SK-N-SH (cell line): ENCODE measurements around the gene COL4A2. TPM values are rescaled to one million over a fixed set of nuclear protein-coding genes. Genes with fewer than 3 reads are reported as not detected.

ENCODE experiments used
- CTCF ChIA-PET: fragments of 300-600, 350-600 bp; formaldehyde crosslinking; extraction: SDS; loops from one replicate; lab custom pipeline; 2021; lab: Yijun Ruan, JAX
- POLR2A ChIA-PET: fragments of 350-600 bp; sonication (Branson Sonifier 250); formaldehyde crosslinking; extraction: SDS; loops from one replicate; lab custom pipeline; 2020; ENCODE audit warnings: antibody characterized with exemption, inconsistent platforms; lab: Yijun Ruan, JAX
- DNase-seq: peaks from one replicate; pipeline ENCODE4 v3.0.0; 2012
- H2AFZ ChIP-seq: fragments of 200-600 bp; sonication (generic); 2 replicates; pipeline ENCODE4 v1.8.1; 2016; ENCODE audit warnings: antibody characterized with exemption, mild to moderate bottlenecking, low read depth
- H3F3A ChIP-seq: fragments of 200-600 bp; sonication (generic); replicated peaks from 2 replicates; pipeline ENCODE3; 2016; ENCODE audit warnings: antibody characterized with exemption, mild to moderate bottlenecking; ENCODE audit not compliant: insufficient read depth
- H3K27ac ChIP-seq, 2 experiments: fragments of 200-500 bp in 1 of 2; fragments of 200-600 bp in 1 of 2; sonication (Bioruptor generic) in 1 of 2; sonication (generic), shearing (Covaris generic) in 1 of 2; 2 replicates each; pipeline versions ENCODE4 v1.5.1 to v1.6.1; 2014 to 2016; ENCODE audit warnings: low read depth in 2 of 2, inconsistent platforms in 1 of 2, low read length in 1 of 2, mild to moderate bottlenecking in 1 of 2, mixed read lengths in 1 of 2
- H3K27me3 ChIP-seq: fragments of 200-600 bp; sonication (generic), shearing (Covaris generic); 2 replicates; pipeline ENCODE4 v1.6.1; 2016; ENCODE audit warnings: mixed run types; ENCODE audit not compliant: insufficient read depth
- H3K36me3 ChIP-seq, 2 experiments: fragments of 200-500 bp in 1 of 2; fragments of 200-600 bp in 1 of 2; sonication (Bioruptor generic) in 1 of 2; sonication (generic) in 1 of 2; replicated peaks in 1 of 2; 2 replicates each; pipeline versions ENCODE3 to v1.5.1; 2014 to 2016; ENCODE audit warnings: low read length in 1 of 2, mild to moderate bottlenecking in 1 of 2; ENCODE audit not compliant: insufficient read depth in 2 of 2, control insufficient read depth in 1 of 2
- H3K4me1 ChIP-seq, 2 experiments: fragments of 200-500 bp in 1 of 2; fragments of 200-600 bp in 1 of 2; sonication (Bioruptor generic) in 1 of 2; sonication (generic), shearing (Covaris generic) in 1 of 2; 2 replicates each; pipeline versions ENCODE4 v1.5.1 to v1.6.1; 2014 to 2016; ENCODE audit warnings: low read depth in 1 of 2, low read length in 1 of 2, mixed run types in 1 of 2; ENCODE audit not compliant: insufficient read depth in 2 of 2, control insufficient read depth in 1 of 2
- H3K4me2 ChIP-seq: fragments of 200-600 bp; sonication (generic), shearing (Covaris generic); 2 replicates; pipeline ENCODE4 v1.6.1; 2017; ENCODE audit warnings: mixed run types
- H3K4me3 ChIP-seq, 2 experiments: fragments of 200-500 bp in 1 of 2; fragments of 200-600 bp in 1 of 2; sonication (Bioruptor generic) in 1 of 2; sonication (generic), shearing (Covaris generic) in 1 of 2; 2 replicates each; pipeline versions ENCODE4 v1.5.1 to v1.8.1; 2014 to 2016; ENCODE audit warnings: low read depth in 2 of 2, inconsistent platforms in 1 of 2, low read length in 1 of 2, mild to moderate bottlenecking in 1 of 2, mixed read lengths in 1 of 2, moderate library complexity in 1 of 2
- H3K79me2 ChIP-seq: fragments of 200-600 bp; sonication (generic); 2 replicates; pipeline ENCODE4 v1.8.1; 2017; ENCODE audit warnings: mild to moderate bottlenecking; ENCODE audit not compliant: insufficient read depth
- H3K9ac ChIP-seq: fragments of 200-600 bp; sonication (generic); 2 replicates; pipeline ENCODE4 v1.6.1; 2017; ENCODE audit warnings: mixed run types
- H3K9me2 ChIP-seq: fragments of 200-600 bp; sonication (generic); 2 replicates; pipeline ENCODE4 v1.6.1; 2017; ENCODE audit warnings: mixed run types
- H3K9me3 ChIP-seq: fragments of 200-600 bp; sonication (generic); 2 replicates; pipeline ENCODE4 v1.6.1; 2017; ENCODE audit warnings: mixed run types, mild to moderate bottlenecking, moderate library complexity
- H4K20me1 ChIP-seq: fragments of 200-600 bp; sonication (generic); 2 replicates; pipeline ENCODE4 v1.6.1; 2017; ENCODE audit warnings: mild to moderate bottlenecking, mixed run types; ENCODE audit not compliant: insufficient read depth
- CHD2 ChIP-seq: fragments of 150-350 bp; IDR thresholded peaks from 2 replicates; pipeline ENCODE4 v1.6.1; 2018; ENCODE audit warnings: low read length; ENCODE audit not compliant: partially characterized antibody
- CTCF ChIP-seq: fragments of 200-600 bp; sonication (generic); IDR thresholded peaks from 2 replicates; pipeline ENCODE4 v1.6.1; 2017; ENCODE audit warnings: antibody characterized with exemption, mild to moderate bottlenecking, moderate library complexity
- FOSL2 ChIP-seq: IDR thresholded peaks from 2 replicates; pipeline ENCODE4 v1.4.0; 2012; ENCODE audit warnings: low read depth, mild to moderate bottlenecking, moderate library complexity, borderline replicate concordance
- FOXM1 ChIP-seq: IDR thresholded peaks from 2 replicates; pipeline ENCODE4 v1.4.0; 2012; ENCODE audit warnings: low read depth, mild to moderate bottlenecking
- GATA2 ChIP-seq: sonication (generic); formaldehyde crosslinking; IDR thresholded peaks from 2 replicates; pipeline ENCODE4 v1.5.0; 2020; ENCODE audit warnings: mild to moderate bottlenecking, missing genetic modification reagents
- IRF3 ChIP-seq: fragments of 150-350 bp; IDR thresholded peaks from 2 replicates; pipeline ENCODE4 v1.6.1; 2016; ENCODE audit warnings: mild to moderate bottlenecking, low read depth, low read length
- MAX ChIP-seq: IDR thresholded peaks from 2 replicates; pipeline ENCODE4 v1.4.0; 2012; ENCODE audit warnings: low read depth
- MEF2A ChIP-seq: IDR thresholded peaks from 2 replicates; pipeline ENCODE4 v1.4.0; 2012; ENCODE audit warnings: low read depth, borderline replicate concordance
- RCOR1 ChIP-seq: fragments of 150-350 bp; IDR thresholded peaks from 2 replicates; pipeline ENCODE4 v1.6.1; 2017; ENCODE audit warnings: antibody characterized with exemption, low read length
- RXRA ChIP-seq: IDR thresholded peaks from 2 replicates; pipeline ENCODE4 v1.4.0; 2012; ENCODE audit warnings: low read depth, mild to moderate bottlenecking, borderline replicate concordance
- TEAD4 ChIP-seq: IDR thresholded peaks from 2 replicates; pipeline ENCODE4 v1.4.0; 2012; ENCODE audit warnings: mild to moderate bottlenecking, borderline replicate concordance; ENCODE audit not compliant: insufficient read depth
- ZBTB33 ChIP-seq: IDR thresholded peaks from 2 replicates; pipeline ENCODE4 v1.4.0; 2012; ENCODE audit warnings: low read depth, borderline replicate concordance
- WGBS: methylation state at CpG from one replicate; pipeline ENCODE4 v1.1.6; 2017; ENCODE audit warnings: low lambda C conversion rate; 5-methylcytosine and 5-hydroxymethylcytosine counted together
- polyA plus RNA-seq, 3 experiments: library from polyadenylated mRNA; depleted of rRNA; stranded (reverse); fragments of >200 nt; gene quantifications; 2 replicates each; pipeline ENCODE4 v1.2.3, GENCODE V29; 2012

Gene COL4A2
- polyA plus RNA-seq, 1 of the 3 experiments (the other 2 are of a cell fraction) = 137 TPM

GRCh38 chr13:110467516-110468110, 160.5 kb downstream of the COL4A2 start:
- Histone ChIP-seq H4K20me1 (no peaks in the 10 kb centered on the region), H3K9me2 (no peaks in the 10 kb centered on the region), H3K9me3 (no peaks in the 10 kb centered on the region), H3K4me1 (peaks cover 0 to 27% of the 10 kb centered on the region in 2 experiments; a peak in 2 of 4 replicates), H3F3A (no peaks in the 10 kb centered on the region), H3K4me3 (no peak overlapping the region), H3K27ac (no peak overlapping the region), H3K79me2 (no peaks in the 10 kb centered on the region), H2AFZ (no peak overlapping the region), H3K4me2 (no peak overlapping the region), H3K9ac (no peak overlapping the region), H3K27me3 (no peaks in the 10 kb centered on the region), H3K36me3 (peaks cover 7 to 26% of the 10 kb centered on the region in 2 experiments)
- no peak for DNase-seq
- WGBS = 98% methylated on average over 9 of the region's 13 CpGs
- CTCF ChIA-PET = interaction anchor here (2.2 kb wide), 1 partner anchor 12 kb away, joined by 15 read pairs; no protein-coding TSS in a partner anchor
- POLR2A ChIA-PET = no interaction called here
- TF ChIP-seq RCOR1 (no peak), MAX (no peak), RXRA (no peak), GATA2 (CRISPR knock-in tag) (no peak), ZBTB33 (no peak), FOXM1 (no peak), FOSL2 (no peak), TEAD4 (no peak), CTCF (no peak), CHD2 (no peak), IRF3 (no peak), MEF2A (no peak)
